NCI-H2227 (cell line): ENCODE results near the gene GDPD4.

Experiments used
- DNase-seq: peaks from one replicate; lab custom pipeline; 2025; ENCODE audit not compliant: unreplicated experiment; lab: John Stamatoyannopoulos, UW

GDPD4 gene

GRCh38 chr11:77244277-77245027, 57.0 kb downstream of the GDPD4 start:
- no peak for DNase-seq

- no peak for DNase-seq
These were observed 64.6 kb downstream of the GDPD4 start for GRCh38 chr11:77236901-77237300.

DNA sequence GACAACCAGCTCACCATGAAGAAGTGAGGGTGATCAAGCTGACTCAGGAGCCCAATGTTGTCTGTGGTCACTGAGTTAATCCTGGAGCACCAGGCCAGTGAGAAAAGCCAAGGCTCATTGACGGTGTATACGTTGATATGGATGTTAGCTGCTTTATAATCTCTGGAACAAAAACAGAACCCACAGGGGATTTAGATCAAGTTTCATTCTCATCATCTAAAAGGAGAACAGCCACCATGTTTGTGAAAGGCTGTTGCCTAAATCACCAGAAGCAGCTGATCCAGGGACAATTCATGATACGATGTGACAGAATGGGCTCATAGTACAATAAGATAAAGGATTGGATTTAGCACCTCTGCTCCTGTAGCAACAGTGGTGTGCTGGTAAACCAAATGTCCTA, 68.5 kb downstream of the GDPD4 start:
- no peak for DNase-seq

DNA sequence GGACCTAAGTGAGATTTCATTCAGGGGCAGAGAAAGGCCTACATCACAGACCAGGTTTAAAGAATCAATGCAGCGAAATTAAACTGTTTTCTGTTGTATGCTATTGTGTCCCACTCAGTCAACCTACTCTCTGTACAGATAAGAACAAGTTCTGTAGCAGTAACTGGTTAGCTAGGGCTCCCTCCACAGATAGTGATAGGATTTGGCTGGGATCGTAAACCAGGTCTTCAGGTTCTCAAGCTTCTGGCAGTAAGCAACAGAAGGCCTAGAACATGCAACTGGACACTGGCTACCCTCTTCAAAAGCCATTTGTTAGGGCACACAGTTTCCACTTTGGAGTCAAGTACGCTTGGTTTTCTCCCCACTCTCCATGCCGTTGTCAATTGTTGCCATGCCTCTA, 69.2 kb downstream of the GDPD4 start:
- no peak for DNase-seq

DNA sequence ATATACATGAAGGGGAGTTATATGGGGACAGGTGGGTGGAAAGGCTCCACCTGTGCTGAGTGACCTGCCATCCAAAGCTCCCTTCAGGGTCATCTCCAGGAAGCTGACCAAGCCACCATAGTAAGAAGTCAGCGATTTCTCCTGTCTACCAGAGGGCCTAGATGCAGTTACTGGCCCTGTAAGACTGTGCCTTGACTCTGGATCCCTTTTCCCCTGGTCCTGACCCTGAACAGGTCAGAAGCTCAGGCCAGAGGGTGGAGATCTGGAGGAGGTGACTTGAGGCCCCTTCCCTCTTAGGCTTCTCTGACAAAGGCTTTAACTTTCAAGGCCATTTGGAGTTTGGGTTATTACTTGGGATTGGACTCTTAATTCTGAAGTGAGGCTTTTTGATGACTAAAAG, 69.7 kb downstream of the GDPD4 start:
- no peak for DNase-seq

- DNase-seq: no peak
These were observed 70.4 kb downstream of the GDPD4 start for GRCh38 chr11:77230878-77231605.

DNA sequence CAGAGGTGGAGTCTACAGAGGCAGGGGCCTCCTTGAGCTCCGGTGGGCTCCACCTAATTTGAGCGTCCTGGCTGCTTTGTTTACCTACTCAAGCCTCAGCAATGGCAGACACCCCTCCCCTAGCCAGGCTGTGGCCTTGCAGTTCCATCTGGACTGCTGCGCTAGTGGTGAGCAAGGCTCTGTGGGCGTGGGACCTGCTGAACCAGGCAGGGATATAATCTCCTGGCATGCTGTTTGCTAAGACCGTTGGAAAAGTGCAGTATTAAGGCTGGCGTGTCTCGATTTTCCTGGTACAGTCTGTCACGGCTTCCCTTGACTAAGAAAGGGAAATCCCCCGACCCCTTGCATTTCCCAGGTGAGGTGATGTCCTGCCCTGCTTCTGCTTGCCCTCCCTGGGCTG, 77.7 kb downstream of the GDPD4 start:
- DNase-seq: no peak

DNA sequence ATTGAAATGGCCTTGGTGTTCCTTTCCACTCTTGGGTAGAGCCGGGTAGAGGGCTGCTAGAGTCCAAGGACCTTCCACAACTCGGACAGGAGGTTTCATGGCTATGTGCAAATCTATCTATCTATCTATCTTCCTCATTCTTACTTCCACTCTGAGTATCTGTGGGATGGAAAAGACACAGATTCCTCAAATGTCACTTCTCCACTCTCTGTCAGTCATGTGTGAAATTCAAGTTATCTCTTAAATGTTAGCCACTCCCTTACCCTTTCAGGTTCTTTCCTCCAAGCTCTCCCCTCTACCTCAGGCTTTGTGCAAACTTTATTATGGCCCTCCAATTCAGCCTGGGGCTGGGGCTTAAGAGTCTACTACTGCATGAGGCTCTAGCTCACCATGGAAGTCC, 84.3 kb downstream of the GDPD4 start:
- no peak for DNase-seq

DNA sequence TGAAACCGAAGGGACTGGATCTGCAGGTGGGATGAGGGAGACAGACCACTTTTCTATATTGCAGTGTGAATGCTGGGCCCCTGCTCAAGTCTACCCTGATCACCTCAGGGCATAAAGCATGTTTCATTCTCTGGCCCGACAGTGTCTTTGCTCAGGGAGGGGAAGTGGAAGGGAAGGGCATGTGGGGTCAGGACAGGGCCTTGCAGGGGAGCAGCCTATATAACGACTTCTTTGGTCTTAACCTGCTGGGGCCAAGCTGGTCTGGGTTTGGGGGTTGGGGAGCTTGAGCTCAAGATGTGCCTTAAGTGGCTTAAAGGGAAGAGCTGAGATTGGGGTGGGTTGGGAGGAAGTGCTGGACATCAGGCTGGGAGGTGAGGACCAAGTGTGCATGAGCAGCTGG, 86.4 kb downstream of the GDPD4 start:
- DNase-seq: no peak

DNA sequence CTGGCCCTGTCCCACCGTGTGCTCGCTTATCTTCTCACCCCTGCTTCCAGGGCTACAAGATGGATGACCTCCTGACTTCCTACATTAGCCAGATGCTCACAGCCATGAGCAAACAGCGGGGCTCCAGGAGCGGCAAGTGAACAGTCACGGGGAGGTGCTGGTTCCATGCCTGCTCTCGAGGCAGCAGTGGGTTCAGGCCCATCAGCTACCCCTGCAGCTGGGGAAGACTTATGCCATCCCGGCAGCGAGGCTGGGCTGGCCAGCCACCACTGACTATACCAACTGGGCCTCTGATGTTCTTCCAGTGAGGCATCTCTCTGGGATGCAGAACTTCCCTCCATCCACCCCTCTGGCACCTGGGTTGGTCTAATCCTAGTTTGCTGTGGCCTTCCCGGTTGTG, 86.9 kb downstream of the GDPD4 start:
- no peak for DNase-seq

DNA sequence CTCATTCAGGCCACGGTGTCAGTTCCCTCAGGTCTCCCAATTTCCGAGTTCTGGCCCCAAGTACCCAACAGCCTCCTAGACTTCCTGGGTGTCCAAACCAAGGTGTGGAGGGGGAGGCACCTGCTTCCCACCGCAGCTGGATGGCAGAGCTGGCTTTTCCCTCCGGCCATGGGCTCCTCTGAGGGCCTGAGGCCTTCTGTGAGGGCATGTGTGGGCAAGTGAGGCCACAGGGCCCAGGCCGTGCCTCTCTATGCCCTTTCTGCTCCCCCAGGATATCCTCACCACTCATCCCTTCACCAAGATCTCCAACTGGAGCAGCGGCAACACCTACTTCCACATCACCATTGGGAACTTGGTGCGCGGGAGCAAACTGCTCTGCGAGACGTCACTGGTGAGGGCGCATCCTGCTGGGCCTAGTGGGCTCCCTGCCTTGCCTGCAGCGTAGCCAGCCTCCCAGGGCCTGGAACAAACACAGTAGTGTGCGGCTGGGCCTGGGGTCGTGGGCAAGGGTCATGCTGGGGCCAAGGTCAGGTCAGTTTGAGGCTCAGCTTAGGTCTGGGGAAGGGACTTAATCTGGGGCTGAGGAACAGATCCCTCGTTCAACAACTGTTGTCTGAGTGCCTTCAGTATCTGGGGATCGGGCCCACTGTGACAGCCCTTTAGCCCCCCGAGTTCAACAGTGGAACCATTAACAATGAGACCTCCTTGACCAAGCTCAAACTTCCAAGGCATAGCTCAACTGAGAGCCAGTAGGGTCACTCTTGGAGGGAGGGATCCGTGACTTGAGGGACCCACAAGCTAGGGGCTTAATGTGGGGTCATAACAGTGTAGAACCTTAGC, 87.7 kb downstream of the GDPD4 start:
- DNase-seq: no peak

GRCh38 chr11:77213029-77213579, 88.4 kb downstream of the GDPD4 start:
- DNase-seq: no peak

DNA sequence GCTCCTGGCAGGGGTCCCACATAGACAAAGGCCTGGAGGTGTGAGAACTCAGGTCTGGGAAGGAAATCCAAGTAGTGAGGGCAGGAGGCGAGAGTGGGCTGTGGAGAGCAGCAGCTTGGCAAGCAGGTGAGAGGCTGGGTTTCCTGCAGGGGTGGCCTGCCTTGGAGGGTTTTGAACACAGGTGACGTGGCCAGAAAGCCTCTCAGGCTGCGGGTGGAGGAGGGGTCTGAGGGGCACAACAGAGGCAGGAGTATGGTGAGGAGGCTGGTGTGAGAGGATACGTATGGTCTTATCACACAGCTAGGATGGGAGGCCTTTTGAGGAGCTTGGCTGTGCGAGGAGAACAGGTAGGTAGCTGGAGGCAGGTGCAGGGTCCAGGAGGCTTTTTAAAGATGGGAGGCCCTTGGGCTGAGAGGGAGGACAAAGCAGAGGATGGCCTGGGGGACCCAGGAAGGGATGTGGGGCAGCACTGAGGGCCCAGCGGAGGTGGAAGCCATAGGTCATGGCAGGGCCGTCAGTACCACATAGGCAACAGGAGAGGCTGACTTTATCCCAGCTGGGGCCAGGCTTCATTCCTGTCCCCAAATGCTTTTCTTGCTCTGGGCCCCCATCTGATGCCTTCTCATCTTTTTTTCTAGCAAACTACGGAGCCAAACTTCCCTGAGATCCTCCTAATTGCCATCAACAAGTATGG, 89.0 kb downstream of the GDPD4 start:
- no peak for DNase-seq

DNA sequence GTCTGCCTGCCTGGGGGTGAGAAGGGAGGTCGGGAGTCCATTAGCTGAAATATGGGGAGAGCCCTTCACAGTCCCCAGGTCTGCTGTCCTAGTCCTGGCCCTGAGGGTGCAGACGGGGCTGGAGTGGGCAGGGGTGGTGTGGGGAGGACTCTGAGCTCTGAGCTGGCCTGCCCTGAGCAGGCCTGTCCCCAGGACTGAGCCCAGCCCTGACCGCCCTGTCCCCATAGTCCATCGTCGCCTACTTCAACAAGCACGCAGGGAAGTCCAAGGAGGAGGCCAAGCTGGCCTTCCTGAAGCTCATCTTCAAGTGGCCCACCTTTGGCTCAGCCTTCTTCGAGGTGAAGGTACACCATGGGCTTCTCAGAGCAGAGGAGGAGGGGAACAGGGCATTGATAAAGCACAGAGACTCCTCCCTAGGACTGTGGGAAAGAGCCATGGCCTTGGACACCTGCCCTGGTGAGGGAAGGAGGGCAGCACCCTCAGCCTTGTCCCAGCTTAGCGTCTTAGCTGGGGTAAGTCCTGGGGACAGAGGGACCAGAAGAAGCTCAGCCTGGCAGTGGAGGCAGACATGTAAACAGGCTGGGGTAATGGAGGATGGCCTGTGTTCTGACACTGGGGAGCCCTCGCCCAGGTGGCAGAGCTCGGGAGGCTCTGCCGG, 89.8 kb downstream of the GDPD4 start:
- no peak for DNase-seq

DNA sequence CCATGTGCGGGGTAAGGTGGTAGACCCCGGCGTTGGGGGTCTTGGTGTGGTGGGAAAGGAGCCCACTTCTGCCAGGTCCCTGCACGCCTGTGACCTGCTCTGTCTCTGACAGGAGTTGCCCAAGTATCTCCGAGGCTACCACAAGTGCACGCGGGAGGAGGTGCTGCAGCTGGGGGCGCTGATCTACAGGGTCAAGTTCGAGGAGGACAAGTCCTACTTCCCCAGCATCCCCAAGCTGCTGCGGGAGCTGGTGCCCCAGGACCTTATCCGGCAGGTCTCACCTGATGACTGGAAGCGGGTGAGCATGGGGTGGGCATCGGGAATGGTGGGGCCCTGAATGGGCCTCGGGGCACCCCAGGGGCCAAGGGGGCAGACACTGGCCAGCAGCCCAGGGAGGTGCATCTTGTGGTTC, 90.4 kb downstream of the GDPD4 start:
- DNase-seq: no peak

DNA sequence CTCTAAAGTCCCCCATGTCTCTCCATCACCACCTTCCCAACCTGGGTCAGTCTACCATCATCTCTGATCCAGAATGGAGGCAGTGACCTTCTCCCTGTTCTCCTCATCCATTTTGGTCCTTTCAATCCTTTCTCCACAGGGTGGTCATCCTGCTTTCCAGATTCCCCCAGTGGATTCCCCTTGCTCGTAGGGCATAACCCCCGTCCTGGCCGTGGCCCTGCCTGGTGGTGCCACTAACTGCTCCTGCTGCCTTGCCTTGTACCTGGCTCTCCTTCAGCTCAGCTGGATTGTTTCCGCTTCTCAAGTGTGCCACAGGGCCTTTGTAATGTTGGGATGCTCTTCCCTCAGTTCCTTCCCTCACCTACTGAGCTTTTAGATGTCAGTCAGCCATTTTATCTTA, 91.8 kb downstream of the GDPD4 start:
- no peak for DNase-seq

GRCh38 chr11:77208535-77208934, 93.0 kb downstream of the GDPD4 start:
- DNase-seq: no peak

- no peak for DNase-seq
These were observed 93.7 kb downstream of the GDPD4 start for GRCh38 chr11:77207618-77208313.

- DNase-seq: no peak
These were observed 94.4 kb downstream of the GDPD4 start for GRCh38 chr11:77207019-77207485.
